NT2/D1 (cell line): ENCODE data around the gene VSNL1.

Source experiments
- SUZ12 ChIP-seq: IDR thresholded peaks from 2 replicates; pipeline ENCODE4 v1.6.1; 2011; ENCODE audit not compliant: insufficient read length, insufficient read depth; ENCODE audit errors: extremely low read depth
- YY1 ChIP-seq: IDR thresholded peaks from 2 replicates; pipeline ENCODE4 v1.6.1; 2011; ENCODE audit not compliant: insufficient read length, insufficient read depth

GRCh38 chr2:17625446-17625845, 85.0 kb downstream of the VSNL1 start:
- TF ChIP-seq SUZ12 (no peak), YY1 (no peak)
